ENCODE measurements around the gene ARMC3.

ARMC3 gene

DNA sequence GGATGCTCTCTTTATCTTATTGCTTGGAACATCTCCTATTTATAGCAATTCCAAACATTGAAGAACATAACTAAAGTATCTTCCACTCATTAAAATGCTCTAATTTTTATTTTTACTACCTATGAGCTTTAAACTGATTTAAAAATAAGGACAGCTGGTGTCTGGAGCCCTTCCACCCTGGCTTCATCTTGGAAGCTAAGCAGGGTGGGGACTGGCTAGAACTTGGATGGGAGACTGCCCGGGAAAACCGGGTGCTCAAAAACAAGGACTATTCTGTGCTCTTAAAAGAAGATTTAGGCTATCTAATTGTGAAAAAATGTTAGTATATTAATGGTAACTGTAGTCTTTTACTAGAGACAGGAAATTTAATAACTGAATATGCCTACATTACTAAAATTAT lies 69.2 kb downstream of the ARMC3 start:
- no peak for DNase-seq

DNA sequence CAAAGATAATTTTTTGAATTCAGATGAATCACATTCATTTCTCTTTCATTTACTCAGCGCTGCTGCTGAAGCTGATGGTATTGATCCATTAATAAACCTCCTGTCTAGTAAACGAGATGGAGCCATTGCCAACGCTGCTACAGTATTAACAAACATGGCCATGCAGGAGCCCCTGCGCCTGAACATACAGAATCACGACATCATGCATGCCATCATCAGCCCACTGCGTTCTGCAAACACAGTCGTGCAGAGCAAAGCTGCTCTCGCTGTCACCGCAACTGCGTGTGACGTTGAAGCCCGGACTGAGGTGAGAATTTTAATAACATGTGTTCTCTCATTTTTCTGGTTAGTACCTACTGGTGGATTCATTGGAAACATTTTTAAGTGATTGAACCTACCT lies 70.2 kb downstream of the ARMC3 start:
- DNase-seq = no peak

DNA sequence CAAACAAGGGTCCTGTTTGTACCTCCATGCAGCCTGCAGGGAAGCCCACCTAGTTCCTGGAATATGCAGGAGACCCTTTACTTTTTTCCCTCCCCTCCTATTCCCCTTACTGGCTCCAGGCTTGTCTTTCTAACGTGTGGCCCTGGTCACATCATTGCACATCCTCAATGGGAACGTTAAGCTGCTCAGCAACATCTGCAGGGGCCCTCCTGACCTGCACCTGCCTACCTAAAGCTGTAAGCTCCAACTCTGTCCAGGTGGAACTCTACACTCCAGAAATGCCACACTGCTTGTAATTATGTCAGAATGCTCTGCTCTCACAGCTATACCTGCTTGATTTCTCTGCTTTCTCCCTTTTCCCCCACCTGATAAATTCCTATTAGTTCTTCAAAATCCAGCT lies 72.1 kb downstream of the ARMC3 start:
- no peak for DNase-seq

DNA sequence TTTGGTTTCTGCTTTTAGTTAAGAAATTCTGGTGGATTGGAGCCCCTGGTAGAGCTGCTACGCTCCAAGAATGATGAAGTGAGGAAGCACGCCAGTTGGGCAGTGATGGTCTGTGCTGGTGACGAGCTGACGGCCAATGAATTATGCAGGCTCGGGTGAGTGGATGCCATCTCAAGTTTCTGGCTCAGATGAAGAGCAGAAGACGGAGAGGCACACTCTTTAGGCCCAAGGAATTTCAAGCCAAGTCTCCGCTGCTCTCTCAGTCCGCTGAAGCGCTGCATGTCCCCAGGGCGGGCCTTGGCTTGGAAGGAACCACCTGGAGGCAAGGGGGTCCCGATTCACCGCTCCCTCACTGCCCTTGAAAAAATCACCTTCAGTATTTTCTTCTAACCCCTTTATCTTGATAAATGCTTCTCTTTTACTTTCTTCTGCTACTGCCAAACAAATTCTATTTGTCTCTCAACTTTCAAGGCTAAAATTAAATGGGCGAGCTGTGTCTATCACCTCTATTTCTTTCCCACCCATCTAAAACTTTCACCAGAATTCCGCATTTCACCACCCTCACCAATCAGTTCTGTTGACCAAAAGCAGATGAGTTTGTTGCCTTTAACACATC lies 74.2 kb downstream of the ARMC3 start:
- DNase-seq = no peak

DNA sequence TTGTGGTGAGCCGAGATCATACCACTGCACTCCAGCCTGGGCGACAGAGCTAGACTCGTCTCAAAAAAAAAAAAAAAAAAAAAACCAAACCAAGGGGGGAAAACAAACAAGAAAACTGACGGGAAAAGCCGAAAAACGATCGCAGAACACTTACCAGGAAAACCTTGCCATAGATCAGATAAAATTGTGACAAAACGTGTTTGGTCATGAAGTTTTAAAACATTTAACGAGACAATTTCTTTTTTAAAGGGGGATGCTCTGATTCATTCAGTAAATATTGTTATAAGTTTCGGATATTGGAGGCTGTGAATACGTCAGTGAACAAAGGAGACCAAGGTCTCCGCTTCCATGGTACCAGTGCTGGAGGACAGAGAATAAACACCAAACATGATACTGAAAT lies 77.3 kb downstream of the ARMC3 start:
- no peak for DNase-seq

DNA sequence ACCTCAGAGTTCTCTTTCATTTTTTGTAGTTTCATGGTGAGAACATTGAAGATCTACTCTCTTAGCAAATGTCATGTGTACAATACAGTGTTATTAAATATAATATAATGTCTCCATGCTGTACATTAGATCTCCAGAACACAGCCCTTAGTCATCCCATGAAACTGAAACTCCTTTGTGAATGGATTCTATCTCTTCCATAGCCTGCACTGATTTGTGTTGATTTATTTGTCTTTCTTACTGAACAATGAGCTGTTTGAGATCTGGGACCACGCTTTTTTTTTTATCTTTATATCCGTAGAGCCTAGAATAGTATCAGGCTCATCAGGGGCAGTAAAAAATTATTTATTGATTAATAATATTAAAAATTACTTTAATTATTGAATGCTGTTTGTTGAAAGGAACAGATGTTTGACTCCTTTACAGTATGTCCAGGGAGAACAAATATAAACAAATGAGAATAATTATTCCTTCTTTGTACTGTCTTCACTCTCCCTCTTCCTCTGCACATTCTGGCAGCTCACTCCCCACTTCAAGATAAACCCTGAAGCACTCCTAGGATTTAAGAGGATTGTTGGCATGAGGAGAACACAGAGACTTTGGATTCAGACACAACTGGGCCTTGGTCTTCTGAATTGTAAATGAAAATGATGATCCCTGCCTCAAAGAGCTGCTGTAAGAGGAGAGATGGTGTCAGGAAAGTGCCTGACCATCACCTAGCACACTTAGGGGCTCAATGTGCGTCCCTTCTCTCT lies 85.9 kb downstream of the ARMC3 start:
- DNase-seq = no peak

DNA sequence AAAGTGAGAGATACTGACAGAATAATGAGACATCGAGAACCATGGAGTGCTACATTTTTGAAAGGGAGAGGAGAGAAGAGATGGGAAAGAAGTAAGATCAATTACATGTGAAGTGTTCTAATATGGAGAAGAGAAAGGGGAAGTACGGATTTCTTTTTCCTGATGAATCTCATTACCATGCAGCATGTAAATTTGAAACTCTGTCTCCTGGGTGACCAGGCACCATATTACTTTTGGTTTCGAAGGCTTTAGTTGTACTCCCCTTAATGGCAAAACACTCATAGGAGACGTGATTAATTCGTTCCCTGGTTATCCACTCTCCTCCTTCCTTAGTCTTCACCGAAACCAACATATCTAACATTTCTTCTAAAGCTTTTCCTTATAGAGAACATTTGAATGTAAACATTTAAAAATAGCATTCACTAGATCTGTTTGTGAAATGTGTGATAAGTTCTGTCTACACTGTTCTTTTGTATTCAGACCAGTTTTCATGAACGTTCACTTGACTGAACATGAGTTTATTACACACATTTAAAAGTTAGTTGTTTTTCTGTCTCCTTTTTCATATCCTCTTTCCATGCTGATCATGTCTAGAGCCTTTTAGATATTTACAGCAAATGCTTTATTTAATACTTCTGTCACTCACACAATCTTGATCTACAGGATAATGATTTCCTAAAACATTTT lies 87.3 kb downstream of the ARMC3 start:
- DNase-seq = no peak

DNA sequence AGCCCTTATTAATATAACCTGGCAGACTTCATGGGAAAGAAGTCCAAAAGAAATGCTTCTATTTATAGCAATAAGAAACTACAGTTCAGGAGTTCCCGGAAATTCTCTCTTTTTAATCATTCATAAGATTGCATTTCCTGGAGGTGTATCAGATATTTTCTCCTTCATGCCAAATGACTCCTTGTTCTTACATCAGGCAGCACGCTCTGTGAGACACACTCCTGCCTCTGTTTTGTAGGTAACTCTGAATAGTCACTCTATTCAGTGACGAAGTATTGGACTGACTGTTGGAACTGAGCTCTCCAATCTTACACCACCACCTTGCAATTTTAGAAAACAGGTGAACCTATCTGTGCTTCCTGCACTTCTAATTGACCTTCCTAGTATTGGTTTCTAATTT lies 88.8 kb downstream of the ARMC3 start:
- no peak for DNase-seq

DNA sequence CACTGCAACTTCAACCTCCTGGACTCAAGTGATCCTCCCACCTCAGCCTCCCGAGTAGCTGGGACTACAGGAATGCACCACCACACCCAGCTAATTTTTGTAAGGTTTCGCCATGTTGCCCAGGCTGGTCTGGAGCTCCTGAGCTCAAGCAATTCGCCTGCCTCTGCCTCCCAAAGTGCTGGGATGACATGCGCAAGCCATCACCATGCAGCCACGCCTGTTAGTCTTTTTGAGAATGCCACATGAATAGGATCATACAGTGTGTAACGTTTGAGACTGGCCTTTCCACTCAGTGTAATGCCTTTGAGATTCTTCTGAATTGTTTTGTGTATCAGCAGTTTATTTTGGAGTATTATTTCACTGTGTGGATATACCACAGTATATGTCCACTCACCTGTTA lies 91.8 kb downstream of the ARMC3 start:
- no peak for DNase-seq

DNA sequence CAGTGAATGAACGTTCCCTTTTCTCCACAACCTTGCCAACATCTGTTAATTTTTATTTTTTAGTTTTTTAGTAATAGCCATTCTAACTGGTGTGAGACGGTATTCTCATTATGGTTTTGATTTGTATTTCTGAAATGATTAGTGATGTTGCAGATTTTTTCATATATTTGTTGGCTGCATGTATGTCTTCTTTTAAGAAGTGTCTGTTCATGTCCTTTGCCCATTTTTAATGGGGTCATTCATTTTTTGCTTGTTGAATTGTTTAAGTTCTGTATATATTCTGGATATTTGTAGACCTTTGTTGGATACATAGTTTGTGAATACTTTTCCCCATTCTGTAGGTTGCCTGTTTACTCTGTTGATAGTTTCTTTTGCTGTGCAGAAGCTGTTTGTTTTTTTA lies 93.6 kb downstream of the ARMC3 start:
- no peak for DNase-seq

DNA sequence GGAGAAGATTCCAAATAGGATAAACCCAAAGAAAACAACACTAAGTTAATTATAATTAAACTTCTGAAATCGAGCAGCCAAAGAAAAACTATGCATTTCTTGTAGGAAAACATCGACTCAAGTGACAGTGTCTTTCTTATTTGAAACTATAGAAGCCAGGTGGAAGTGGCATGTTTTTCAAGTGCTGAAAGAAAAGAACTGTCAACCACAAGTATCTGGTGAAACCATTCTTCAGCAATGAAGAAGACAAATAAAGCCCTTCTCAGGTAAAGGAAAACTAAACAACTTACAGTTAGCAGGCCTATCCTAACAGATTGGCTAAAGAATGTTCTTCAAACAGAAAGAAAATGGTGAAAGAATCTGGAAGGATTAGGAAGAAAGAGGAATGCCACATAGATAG lies 96.1 kb downstream of the ARMC3 start:
- DNase-seq = no peak

DNA sequence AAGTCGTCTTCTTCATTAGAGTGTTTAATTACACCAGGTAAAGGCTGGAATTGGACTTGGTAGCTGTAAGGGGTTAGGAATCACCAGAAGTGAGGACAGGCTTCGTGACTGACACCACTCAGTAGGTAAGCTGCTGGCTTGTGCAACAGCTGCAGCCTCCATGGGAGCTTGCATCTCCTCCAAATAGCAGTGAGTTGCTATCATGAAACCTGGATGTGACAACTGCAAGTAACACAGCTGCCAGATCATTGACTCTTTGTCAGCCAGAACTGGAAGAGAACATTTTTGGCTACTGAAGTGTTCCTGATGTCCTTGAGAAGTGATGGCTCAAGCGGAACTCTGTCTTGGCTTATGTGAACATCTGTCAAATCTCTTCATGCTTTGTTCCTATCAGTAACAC lies 103.5 kb downstream of the ARMC3 start:
- DNase-seq = no peak

DNA sequence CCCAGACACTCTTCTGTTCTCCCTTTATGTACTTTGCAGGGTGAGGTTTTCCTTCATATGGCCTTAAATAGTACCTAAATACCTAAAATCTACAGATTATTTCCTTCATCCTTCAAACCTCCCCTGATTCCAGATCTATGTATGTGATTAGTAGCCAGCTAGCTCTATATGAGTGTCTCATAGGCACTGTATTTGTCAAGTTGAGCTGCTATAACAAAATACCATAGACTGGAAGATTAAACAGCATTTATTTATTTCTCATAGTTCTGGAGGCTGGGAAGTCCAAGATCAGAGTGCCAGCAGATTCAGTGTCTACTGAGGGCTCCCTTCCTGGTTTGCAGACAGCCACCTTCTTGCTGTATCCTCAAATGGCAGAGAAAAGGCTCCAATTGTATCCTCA lies 106.9 kb downstream of the ARMC3 start:
- no peak for DNase-seq

DNA sequence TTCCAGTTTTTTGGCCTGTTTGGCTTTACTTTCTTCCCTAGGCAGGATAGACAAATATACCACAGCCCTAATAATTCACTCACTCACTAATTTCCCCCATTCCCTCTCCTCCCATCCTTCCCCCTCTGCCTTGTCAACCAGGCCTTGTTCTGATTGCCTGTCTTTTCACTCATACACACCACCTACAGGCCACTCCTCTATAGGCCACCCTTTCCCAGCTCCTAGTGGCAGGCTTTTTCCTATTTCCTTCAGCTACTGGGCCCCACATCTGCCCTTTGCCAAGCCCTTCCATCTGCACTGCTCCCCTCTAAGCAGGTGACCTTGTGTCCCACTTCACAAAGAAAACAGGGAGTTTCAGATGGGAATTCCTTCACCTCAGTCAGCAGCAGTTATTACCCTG lies 107.7 kb downstream of the ARMC3 start:
- DNase-seq = peak; percentile 12

DNA sequence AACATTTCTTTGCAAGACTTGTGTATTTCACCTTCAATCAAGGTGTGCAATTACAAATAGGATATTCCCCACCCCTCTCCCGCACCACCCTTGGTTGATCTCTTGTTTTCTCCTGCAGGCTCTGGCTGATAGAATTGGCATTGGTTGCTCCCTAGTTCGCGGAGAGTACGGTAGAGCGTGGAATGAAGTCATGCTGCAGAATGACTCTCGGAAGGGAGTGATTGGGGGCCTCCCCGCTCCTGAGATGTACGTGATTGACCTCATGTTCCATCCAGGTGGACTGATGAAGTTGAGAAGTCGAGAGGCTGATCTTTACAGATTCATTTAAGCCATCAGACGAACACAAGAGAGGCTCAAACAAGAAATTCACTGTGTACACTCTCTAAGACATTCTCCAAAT lies 109.3 kb downstream of the ARMC3 start:
- no peak for DNase-seq

DNA sequence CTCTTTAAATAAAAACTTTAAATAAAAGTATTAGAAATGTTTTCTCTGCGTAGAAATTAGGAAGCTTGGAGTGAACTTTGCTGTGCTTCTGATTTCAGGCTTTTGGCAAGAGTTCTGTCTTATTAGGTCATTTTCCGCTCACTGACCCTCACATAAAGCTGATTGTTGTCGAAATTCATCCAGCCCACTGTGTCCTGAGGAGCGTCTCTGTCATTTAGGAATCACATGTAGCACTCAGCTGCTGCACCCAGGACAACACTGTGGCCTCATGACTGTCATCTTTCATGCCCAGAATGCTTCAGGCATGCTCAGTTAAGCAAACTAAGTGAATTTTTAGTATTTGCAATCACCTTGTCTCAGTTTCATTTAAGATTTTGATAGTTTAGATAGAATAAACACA lies 109.7 kb downstream of the ARMC3 start:
- DNase-seq = no peak

DNA sequence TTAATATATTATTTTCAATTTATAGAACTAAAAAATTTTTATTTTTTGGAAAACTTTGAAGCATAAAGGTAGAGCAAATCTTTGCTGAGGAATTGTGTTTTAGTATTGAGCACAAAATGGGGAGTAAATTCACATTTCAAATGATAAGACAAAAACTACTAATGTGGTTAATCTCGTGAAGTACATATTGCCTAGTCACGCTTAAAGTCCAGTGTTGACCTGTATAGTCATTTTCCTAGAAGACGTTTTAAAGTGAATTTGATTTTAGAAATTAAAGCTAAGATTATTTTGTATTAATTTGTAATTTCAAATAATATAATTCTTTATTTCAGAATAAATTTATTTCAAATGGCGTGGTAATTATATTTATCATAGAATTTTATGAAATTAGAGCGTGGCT lies 110.3 kb downstream of the ARMC3 start:
- no peak for DNase-seq

DNA sequence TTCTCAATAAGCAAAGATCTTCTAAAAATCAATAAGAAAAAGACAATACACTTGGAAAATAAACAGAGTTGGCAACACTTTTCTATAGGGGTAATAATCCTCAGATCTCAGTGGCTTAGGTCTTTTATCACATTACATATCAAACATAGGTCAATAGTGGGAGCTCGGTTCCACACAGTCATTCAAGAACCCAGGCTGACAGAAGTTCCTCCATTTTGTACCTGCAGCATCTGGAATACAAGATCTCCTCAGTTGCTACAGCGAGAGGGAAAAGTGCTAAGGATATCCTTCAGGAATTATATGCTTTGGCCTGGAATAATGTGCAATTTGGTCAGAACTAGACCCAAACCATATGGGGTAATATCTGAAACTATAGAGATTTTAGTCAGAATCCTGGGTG lies 112.1 kb downstream of the ARMC3 start:
- DNase-seq = no peak

DNA sequence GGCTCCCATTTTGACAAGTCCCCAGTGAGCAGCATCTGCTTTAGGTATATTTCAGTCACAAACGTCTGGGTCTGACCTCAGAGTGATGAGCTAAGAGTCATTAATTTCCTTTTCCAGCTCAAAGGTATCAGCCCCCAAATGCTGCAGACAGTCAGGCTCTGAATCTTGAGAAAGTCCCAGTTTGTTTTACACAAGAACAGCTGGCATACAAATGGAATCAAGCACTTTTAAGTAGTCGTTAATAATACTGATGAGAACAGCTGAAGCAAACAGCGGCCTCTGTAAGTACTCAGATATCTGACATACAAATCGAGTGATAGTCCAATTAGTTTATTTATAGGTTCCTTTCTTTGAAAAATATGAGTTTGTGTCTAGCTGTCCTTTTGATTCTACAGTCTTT lies 118.2 kb downstream of the ARMC3 start:
- DNase-seq = no peak

DNA sequence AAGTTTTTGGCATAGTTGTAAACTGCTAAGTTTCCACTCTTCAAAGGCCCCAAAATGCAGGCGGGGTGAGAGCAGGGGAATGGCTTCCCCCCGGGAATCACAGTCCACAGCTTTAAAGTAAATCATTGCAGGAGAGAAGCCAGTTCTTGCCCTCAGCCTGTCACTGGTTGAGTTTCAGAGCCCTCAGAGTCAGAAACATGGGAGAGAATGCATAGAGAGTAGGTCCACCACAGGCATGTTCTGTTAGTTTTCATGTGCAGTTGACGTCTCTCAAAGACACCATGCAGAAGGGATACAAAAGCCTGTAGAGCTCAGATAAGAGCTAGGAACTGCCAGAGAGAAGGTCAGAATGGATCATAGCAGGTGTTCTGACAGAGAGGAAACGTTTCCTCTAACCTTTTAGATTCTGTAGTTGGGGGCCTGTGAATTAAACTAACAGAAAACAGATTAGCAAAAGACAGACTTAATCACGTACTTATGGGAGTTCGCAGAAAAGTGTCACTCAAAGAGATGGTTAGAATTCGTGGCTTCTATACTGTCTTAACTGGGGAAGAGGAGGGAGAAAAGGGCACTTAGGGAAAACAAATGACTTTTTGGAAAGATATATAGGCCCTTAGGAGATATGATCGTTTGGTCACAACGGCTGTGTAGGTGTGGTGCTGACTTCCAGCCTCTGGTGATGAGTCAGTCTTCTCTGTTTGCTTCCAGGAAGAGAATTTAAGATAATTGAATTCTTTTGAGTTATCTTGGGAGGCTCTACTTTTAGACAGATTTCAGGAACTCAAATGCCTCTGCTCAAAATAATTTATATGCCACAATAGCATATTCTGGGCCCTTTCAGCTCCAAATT lies 119.6 kb downstream of the ARMC3 start:
- peak; percentile 44 for DNase-seq

DNA sequence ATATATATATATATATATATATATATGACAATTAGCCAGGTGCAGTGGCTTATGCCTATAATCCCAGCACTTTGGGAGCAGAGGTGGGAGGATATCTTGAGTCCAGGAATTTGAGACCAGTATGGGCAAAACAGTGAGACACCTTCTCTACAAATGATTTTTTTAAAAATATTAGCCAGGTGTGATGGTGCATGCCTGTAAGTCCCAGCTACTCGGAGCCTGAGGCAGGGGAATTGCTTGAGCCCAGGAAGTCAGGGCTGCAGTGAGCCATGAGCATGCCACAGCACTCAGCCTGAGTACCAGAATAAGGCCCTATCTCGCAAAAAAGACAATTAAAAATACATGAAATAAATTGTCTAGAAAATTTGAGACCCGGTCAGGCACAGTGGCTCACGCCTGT lies 120.3 kb downstream of the ARMC3 start:
- no peak for DNase-seq

DNA sequence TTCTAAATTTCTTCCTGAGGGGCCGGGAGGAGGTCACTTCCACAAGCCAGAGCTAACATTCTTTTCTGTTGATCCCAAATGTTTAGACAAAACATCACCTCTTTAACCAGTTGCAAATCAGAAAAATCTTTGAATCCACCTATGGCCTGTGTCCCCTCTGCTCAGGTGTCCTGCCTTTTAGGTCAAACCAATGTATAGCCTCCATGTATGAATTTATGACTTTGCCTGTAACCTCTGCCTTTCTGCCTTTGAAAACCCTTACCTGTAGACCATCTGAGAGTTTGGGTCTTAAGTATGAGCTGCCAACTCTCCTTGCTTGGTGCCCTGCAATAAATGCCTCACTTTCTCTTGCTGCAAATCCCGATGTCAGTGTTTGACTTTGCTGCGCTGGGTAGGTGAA lies 123.4 kb downstream of the ARMC3 start:
- no peak for DNase-seq

DNA sequence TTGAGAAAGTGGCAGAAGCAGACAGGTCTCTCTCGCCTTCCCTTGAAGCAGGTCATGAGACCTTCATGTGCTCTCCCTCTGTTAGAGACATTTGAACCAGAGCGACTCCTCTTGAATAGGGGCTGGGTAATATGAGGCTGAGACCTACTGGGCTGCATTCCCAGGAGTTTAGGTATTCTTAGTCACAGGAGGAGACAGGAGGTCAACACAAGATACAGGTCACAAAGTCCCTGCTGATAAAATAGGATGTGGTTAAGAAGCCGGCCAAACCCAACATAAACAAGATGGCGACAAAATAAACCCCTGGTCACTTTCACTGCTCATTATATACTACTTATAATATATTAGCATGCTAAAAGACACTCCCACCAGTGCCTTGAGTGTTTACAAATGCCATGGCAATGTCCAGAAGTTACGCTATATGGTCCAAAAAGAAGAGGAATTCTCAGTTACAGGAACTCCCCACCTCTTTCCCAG lies 124.0 kb downstream of the ARMC3 start:
- no peak for DNase-seq

All from hematopoietic multipotent progenitor cell treated with erythropoietin and hydrocortisone succinate and interleukin-3 and kit ligand, for 6 days (in vitro differentiated cells).